ENCODE measurements around the gene TAF6.

Gene TAF6

GRCh38 chr7:100163006-100163531, 43.9 kb upstream of the TAF6 start:
- Mint-ChIP-seq H3K27ac (peak overlapping the region in 1 of 3 experiments; percentile 19), H3K27me3 (ENCODE audit: low read depth) (peaks cover 15% of the 10 kb centered on the region), H3K36me3 (ENCODE audit: low read depth) (no peaks in the 10 kb centered on the region), H3K4me3 (no peak overlapping the region), H3K9me3 (no peaks in the 10 kb centered on the region), H3K4me1 (peaks cover 27% of the 10 kb centered on the region)
- TF ChIP-seq CTCF (IDR thresholded peaks at IDR 0.05; ENCODE audit: unreplicated experiment in 3 of 3) = no peak

GRCh38 chr7:100160067-100160466, 40.9 kb upstream of the TAF6 start:
- Mint-ChIP-seq H3K27ac (peak overlapping the region in 2 of 3 experiments; percentile 70 to 90), H3K4me3 (peak overlapping the region; percentile 85 to 88 (median 85)), H3K27me3 (ENCODE audit: low read depth) (no peaks in the 10 kb centered on the region), H3K9me3 (no peaks in the 10 kb centered on the region), H3K4me1 (peaks cover 15% of the 10 kb centered on the region), H3K36me3 (ENCODE audit: low read depth) (peaks cover 3% of the 10 kb centered on the region)
- no peak for TF ChIP-seq CTCF (IDR thresholded peaks at IDR 0.05; ENCODE audit: unreplicated experiment in 3 of 3)

- H3K36me3 Mint-ChIP-seq (ENCODE audit: low read depth) = peaks cover 5% of the 10 kb centered on the region
- H3K4me1 Mint-ChIP-seq = peaks cover 15% of the 10 kb centered on the region
- peak overlapping the region; percentile 85 to 88 (median 85) for H3K4me3 Mint-ChIP-seq
- no peaks in the 10 kb centered on the region for H3K9me3 Mint-ChIP-seq
- no peak for TF ChIP-seq CTCF (IDR thresholded peaks at IDR 0.05; ENCODE audit: unreplicated experiment in 3 of 3)
- no peaks in the 10 kb centered on the region for H3K27me3 Mint-ChIP-seq (ENCODE audit: low read depth)
- H3K27ac Mint-ChIP-seq = peak overlapping the region; percentile 90 to 97 (median 95)
Observed at GRCh38 chr7:100159099-100159623, 40.0 kb upstream of the TAF6 start.

- peaks cover 15% of the 10 kb centered on the region for H3K4me1 Mint-ChIP-seq
- no peak for TF ChIP-seq CTCF (IDR thresholded peaks at IDR 0.05; ENCODE audit: unreplicated experiment in 3 of 3)
- no peaks in the 10 kb centered on the region for H3K27me3 Mint-ChIP-seq (ENCODE audit: low read depth)
Observed at GRCh38 chr7:100158229-100159098, 39.3 kb upstream of the TAF6 start, which contains the start of gene TRAPPC14. TSS of gene TRAPPC14 (minus strand) at chr7:100158723. CDS start at chr7:100158499, 224 bp downstream.

GRCh38 chr7:100157334-100158228, 38.4 kb upstream of the TAF6 start:
- Mint-ChIP-seq H3K27ac (peak overlapping the region; percentile 17 to 81 (median 77)), H3K9me3 (no peaks in the 10 kb centered on the region), H3K4me1 (peaks cover 15% of the 10 kb centered on the region), H3K36me3 (ENCODE audit: low read depth) (peaks cover 14% of the 10 kb centered on the region), H3K27me3 (ENCODE audit: low read depth) (no peaks in the 10 kb centered on the region), H3K4me3 (peak overlapping the region; percentile 81 to 89 (median 89))
- TF ChIP-seq CTCF (IDR thresholded peaks at IDR 0.05; ENCODE audit: unreplicated experiment in 3 of 3) = peak in 1 of 3 experiments; percentile 8

More at GRCh38 chr7:100158229-100159098, 39.3 kb upstream of the TAF6 start, which contains the start of gene TRAPPC14:
- Mint-ChIP-seq H3K4me3 (peak within 1 kb of the TSS; percentile 85 to 89 (median 89)), H3K9me3 (no peaks in the 10 kb centered on the region), H3K36me3 (ENCODE audit: low read depth) (peaks cover 12% of the 10 kb centered on the region), H3K27ac (peak within 1 kb of the TSS; percentile 90 to 97 (median 95))
